Measurements from ENCODE around the gene IFIT2. TPM values are rescaled to one million over a fixed set of nuclear protein-coding genes. Genes with fewer than 3 reads are reported as not detected.
"Not testable (repeated sequence)": the region's sequence is repeated elsewhere in the genome, so short reads cannot be mapped to it uniquely, and the experiment has no call there.

IFIT2 gene
- polyA plus RNA-seq, 1 donor, result 8.0 TPM

DNA sequence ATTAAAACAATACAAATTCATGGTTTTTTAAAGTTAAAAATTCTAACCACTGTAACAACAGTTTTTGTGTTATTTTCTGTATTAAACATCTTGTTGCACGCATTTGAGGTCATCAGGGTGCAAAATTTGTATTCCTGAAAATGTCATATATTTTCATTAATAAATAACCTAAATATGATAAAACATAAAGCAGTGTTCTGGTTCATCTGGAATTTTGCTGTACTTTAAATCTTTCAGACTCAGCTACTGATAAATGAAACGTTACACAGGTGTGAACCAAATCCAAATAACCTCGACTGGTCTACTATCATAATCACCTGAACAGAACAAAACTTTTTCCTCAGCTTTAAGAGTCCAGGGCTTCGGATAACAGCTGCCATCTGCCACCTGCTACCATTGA is 6.9 kb downstream of the IFIT2 start:
- DNase-seq, result no peak

DNA sequence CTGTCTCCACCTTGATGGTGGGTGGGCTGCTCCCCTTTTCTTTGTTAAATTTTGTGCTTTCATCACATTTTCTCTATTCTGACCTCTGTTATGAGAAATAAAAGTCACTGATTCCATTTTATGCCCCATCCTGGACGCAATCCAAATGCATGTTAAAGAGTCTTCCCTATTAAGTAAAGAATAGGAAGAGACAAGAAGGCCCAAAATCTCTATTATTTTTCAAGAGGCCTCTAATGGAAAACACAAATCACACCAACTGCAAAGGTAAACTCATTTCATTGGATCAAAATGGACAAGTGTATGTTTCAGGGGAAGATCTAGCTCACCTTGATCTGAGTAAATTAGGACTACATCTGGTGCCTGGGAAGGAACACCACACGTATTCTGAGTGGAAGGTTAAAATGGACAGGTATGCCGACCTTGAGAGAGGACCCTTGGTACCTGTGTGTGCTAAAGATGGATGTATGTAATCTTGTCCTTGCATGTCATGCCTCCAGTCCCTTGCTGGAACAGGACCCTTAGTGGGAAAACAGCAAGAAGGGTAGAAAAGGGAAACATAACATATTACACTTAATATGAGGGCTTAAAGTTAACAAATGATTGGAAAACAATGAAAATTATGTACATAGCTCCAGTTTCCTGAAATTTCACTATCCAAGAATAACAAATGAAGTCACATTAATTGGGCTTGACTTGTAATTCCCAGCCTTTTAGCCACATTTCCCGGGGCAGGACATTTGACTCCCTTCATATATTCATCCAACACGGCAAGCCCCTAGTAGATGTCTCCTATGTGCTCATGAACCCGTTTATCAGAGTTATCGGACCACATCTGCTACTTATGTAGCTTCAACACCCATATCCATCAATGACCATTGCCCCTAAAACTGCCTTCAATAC is 7.6 kb downstream of the IFIT2 start:
- no peak for DNase-seq

DNA sequence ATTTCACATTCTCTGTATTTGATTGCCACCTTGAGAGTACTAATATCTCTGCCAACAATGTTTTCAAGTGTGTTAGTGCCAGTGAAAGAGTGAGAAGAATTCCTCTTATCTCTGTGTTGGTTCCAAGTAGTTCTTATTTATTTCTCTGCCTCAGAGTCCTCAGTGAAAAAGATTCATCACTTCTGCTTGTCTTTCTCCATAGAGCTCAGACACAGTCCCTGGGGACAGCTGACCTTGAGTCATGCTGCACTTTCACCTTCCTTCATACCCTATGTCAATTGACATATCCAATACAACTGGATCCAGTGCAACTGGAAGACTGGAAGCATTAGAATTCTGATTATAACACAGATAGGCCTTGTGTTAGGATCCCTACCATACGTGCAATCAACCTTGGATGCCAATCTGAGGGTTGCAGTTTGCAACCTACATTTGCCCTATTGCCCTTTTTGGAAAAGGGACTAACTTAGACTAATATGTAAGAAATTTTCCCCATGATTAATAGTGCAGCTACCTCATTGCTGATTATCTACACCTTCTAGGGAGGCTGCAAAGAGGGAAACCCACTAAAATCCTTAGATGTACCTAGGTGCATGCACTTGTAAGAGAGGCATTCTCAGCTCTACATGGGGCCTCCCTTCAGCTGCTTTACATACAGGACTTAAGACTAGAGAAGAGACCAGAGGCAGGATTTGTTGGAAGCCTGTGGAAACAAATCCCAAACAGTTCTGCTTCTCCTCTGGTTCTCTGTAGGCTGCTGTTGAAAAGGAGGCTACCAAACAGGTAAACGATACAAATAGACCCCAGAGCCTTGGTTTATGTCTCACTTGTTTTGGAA is 8.4 kb downstream of the IFIT2 start:
- no peak for DNase-seq

DNA sequence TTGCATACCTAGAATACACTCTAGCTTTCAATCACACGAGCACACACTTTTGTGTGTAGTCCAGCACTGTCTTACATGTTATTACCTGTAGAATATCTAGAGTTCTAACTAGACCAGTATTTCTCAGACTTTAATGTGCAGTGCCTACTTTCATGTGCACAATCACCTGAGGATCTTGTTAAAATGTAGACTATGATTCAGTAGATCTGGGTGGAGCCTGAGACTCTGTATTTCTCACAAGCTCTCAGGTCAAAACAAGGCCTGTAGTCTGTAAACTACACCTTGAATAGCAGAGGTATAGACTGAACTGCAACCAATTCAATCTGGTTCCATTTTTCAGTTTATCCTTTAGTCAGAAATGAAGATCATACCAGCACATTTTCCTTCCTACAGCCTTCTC is 11.1 kb downstream of the IFIT2 start:
- DNase-seq, result no peak

DNA sequence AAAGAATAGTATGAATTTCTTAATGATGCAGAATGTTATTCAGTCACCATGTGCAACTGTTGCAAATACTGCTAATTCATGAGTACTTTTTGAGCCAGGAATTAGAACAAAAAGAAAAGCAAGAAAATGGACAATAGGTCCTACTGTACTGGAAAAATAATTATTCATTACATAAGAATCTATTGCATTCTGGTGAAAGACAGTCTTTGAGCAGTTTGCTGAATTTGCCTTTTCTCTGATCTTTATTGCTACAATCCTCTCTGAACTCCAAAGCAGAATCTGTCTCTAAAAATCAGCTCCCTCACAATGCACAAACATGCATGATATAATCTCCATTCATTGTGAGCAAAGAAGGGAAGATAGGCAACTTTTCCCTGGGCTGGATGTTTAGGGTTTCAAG is 12.8 kb downstream of the IFIT2 start:
- no peak for DNase-seq

DNA sequence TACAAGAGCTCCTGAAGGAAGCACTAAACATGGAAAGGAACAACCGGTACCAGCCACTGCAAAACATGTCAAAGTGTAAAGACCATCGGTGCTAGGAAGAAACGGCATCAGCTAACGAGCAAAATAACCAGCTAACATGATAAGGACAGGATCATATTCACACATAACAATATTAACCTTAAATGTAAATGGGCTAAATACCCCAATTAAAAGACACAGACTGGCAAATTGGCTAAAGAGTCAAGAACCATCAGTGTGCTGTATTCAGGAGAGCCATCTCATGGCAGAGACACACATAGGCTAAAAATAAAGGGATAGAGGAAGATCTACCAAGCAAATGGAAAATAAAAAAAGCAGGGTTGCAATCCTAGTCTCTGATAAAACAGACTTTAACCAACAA is 16.2 kb downstream of the IFIT2 start:
- DNase-seq, result not testable (repeated sequence)

DNA sequence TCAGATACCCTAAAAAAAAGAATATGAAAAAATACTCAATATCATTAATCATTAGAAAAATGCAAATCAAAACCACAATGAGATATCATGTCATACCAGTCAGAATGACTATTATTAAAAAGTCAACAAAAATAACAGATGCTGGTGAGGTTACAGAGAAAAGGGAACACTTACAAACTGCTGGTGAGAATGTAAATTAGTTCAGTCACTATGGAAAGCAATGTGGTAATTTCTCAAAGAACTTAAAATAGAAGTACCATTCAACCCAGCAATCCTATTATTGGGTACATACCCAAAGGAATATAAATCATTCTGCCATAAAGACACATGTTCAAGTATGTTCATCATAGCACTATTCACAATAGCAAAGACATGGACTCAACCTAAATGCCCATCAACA is 23.2 kb downstream of the IFIT2 start:
- not testable (repeated sequence) for DNase-seq

DNA sequence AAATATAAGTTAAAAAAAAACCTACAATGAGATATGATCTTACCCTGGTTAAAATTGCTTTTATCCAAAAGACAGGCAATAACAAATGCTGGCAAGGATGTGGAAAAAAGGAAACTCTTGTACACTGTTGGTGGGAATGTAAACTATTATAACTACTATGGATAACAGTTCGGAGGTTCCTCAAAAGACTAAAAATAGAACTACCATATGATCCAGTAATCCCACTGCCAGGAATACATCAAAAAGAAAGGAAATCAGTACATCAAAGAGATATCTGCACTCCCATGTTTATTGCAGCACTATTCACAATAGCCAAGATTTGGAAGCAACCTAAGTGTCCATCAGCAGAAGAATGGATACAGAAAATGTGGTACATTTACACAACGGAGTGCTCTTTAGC is 24.0 kb downstream of the IFIT2 start:
- DNase-seq, result not testable (repeated sequence)

DNA sequence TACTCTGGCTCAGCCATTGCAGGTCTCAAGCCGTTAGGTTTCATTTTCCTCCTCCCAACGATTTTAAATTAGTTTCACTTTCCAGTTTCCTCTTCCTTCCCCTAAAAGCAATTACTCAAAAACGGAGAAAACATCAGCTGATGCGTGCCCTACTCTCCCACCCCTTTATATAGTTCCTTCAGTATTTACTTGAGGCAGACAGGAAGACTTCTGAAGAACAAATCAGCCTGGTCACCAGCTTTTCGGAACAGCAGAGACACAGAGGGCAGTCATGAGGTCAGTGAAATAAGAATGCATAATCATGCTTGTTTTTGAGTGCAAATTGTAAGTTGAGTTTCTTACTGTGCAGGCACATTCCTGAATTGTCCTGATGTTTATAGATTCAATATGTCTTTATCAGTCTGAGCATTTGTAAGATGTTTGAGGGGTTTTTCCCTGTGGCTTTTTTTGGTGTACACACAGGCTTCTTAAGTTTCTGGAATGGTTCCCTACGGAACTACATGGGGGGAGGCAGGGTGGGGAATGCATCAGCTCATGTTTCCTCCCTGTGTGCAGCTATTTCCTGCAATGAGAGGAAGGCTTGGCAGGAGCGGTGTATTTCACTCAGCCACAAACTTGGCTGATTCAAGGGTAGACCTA is 26.1 kb downstream of the IFIT2 start, which contains the start of gene IFIT3:
IFIT3 (plus strand) TSS at position 195 of the 639 bp plus-strand sequence; CDS start at position 272, 77 bp downstream.
- peak; percentile 86 for DNase-seq

DNA sequence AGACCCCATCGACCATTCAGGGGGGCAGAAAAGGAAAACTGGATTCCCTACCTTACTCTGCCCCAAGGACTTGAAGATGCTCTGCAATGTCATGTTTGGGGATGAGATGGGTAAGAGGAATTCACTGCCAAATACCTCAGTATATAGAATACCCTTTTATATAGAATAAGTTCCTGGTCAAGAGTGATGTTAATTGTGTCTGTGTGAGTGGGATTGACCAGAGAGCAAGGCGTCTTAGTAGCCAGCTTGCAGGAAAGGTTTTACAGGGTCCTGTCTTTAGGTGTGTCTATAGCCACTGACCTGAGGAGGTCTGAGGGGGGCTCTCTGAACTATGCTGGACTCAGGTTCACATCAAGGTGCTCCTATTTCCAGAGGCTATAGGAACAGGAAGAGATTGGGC is 27.3 kb downstream of the IFIT2 start:
- no peak for DNase-seq

DNA sequence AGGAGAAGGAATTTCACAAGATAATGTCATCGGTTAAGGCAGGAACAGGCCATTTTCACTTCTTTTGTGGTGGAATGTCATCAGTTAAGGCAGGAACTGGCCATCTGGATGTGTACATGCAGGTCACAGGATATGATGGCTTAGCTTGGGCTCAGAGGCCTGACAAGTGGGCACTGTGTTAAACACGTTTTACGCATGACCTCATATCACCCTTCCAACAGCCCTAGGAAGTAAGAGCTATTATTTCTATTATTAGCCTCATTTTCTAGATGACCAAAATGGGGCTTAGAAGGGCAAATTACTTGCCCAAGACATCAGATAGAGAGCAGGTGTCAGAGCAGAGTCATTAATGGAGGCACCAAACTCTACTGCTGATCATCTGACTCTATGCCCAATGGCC is 28.2 kb downstream of the IFIT2 start:
- not testable (repeated sequence) for DNase-seq

DNA sequence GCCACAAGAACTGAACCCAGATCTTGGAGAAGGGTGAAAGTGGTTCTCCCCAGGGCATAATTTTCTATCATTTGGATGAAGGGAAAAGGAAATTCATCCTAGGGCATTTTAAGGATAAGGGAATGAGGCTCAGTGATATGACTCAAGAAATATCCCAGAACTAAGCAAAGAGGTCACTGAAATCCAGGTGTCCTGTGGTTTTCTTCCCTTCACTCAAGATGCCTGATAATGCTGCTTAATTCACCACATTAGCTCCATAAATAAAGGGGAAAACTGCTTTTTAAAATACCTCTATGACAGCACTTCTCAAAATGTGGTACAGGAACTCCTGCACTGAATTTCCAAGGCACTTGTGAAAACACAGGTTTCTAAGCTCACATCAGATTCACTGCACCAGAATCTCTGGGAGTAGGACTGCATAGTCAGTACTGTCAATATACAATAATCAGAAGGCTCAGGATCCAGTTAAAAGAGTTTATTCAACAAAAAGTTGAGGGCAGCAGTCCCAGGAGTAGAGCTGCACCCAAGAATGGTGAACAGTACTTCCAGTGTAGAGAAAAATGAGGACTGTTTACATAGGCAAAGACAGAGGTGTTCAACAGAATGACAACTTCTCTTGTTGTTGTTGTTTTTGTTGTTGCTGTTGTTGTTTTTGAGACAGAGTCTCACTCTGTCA is 28.8 kb downstream of the IFIT2 start:
- no peak for DNase-seq

DNA sequence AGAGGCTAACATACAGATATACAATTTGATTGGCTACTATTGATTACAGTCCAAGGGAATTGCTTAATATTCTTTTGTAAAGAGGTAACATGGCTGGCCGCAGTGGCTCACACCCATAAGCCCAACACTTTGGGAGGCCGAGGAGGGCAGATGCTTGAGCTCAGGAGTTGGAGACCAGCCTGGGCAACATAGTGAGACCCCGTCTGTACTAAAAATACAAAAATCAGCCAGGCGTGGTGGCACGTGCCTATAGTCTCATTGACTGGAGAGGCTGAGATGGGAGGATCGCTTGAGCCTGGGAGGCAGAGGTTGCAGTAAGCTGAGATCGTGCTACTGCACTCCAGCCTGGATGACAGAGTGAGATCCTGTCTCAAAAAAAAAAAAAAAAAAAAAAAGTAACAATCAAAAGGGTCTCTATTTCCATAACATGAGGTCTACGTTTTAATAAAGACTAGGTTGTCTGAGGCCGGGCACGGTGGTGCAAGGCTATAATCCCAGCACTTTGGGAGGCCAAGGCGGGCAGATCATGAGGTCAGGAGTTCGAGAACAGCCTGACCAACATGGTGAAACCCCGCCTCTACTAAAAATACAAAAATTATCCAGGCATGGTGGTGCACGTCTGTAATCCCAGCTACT is 29.8 kb downstream of the IFIT2 start:
- not testable (repeated sequence) for DNase-seq

DNA sequence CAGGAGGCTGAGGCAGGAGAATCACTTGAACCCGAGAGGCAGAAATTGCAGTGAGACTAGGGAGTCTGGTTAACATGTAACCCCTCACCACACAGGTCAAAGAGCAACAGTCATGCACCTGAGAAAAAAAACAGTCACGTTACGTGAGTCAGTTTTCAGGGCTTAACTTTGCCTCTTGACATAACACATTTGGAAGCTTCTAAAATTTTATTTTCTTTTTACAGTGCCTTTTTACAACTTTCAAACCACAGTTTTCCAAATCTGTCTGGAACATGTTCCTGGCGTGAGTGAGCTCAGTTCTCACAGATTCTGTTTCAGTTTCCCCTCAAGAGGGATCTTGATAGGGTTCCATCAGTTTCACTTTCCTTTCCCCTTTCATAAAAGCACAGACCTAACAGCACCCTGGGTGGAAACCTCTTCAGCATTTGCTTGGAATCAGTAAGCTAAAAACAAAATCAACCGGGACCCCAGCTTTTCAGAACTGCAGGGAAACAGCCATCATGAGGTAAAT is 30.3 kb downstream of the IFIT2 start:
- peak; percentile 85 for DNase-seq

DNA sequence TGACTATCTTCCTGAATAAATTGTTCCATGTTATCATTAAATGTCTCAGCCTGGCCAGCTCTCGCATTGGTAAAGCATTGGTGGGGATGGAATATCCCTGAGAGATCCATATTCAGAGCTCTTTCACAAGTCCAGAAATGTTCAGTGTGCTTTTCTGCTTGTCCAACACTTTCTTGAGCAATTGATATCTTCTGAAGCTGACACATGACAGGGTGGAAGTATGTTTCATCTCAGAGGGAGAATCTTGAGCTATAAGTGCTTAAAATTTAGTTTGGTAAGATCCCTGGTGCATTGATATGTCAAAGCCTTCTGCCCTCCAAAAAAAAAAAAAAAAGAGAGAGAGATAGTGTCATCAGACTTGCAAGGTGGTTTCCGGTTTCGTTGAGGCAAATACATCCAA is 33.4 kb downstream of the IFIT2 start:
- DNase-seq, result no peak

DNA sequence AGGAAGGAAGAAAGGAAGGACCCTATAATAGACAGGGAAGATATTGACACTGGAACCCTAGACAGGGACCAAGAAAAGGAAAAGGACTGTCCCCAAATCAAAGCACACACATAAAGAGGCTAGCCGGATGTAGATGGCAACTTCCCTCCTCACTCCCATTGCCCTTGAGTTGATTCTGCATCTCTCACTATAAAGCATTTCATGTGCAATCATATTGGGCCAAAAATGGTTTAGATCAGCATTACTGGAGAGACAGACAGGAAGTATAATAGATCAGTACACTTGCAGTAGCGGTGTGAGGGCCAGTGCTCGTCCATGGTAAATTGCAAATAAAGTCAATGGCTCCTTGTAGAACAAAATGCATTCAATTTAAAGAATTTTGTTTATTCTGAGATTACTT is 34.4 kb downstream of the IFIT2 start:
- no peak for DNase-seq

DNA sequence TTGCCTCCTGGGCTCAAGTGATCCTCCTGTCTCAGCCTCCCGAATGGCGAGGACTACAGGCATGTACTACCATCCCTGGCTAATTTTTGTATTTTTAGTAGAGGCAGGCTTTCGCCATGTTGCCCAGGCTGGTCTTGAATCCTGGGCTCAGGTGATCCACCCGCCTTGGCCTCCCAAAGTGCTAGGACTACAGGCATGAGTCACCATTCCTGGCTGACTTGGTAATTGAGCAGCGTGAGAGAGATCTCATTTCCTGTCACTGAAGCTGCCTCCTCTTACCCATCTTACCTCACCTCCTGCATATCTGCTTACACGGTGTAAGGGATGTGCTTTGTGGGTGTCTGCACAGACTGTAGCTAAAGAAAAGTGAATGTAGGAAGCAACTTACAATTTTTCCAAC is 35.6 kb downstream of the IFIT2 start:
- DNase-seq, result no peak

DNA sequence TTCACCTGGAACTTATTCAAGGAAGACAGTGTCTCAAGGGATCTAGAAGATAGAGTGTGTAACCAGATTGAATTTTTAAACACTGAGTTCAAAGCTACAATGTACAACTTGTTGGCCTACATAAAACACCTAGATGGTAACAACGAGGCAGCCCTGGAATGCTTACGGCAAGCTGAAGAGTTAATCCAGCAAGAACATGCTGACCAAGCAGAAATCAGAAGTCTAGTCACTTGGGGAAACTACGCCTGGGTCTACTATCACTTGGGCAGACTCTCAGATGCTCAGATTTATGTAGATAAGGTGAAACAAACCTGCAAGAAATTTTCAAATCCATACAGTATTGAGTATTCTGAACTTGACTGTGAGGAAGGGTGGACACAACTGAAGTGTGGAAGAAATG is 36.9 kb downstream of the IFIT2 start:
- no peak for DNase-seq

DNA sequence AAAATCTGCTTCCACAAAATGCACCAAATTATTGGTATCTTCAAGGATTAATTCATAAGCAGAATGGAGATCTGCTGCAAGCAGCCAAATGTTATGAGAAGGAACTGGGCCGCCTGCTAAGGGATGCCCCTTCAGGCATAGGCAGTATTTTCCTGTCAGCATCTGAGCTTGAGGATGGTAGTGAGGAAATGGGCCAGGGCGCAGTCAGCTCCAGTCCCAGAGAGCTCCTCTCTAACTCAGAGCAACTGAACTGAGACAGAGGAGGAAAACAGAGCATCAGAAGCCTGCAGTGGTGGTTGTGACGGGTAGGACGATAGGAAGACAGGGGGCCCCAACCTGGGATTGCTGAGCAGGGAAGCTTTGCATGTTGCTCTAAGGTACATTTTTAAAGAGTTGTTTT is 38.0 kb downstream of the IFIT2 start:
- no peak for DNase-seq

DNA sequence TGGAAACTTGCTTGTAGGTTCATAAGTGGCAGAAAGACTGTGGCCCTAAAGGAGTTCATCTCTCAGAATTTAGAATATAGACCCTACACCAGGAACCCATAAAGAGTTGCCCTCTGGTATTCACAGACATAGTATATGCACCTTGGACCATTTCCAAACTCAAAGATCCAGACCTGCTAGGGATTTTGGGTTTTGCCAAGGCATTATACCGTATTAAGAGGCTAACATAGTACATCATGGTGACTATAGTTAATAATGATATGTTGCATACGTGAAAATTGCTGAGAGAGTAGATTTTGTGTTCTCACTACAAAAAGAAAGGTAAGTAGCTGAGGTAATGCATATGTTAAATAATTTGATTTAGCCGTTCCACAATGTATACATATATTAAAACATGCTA is 39.8 kb downstream of the IFIT2 start:
- DNase-seq, result no peak

DNA sequence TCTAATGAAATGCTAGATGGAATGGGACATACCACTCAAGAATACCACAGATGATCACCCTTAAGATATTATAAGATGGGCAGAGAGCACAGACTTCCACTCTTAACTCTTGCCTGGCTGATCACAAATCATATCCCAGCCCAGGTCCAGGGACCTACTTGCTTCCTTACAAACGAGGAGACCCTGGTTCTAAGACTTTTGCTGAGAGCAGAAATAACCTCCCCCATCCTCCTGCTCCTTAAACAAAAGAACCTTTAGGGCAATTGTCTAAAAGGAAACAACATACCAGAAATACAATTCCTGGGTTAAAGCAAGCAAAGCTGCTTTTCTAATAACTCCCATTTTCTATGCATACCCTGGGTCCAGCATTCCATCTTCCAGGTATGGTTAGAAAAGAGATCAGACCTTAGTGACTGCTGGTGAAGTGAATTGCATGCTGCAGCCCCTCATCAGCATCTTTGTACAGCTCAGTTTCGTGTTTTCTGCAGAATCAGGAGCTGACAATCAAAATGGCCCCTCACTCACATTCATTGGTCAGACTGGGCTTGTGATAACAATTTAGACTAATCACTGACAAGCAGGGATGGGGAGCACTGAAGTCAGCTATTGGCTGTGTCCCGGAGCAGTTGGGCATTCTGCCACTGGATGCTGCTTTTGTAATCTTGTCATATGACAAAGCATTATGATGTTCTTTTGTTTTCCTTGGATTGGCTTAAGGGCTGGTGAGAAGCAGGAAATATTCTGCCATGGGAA is 40.5 kb downstream of the IFIT2 start:
- DNase-seq, result no peak

Measured in hindlimb muscle (tissue), 1 donor.